Glomerular endothelial cell (primary cell): Measurements from ENCODE around the gene ANKMY1. TPM values are rescaled to one million over a fixed set of nuclear protein-coding genes. Genes with fewer than 3 reads are reported as not detected.
"Not testable (repeated sequence)": the region's sequence is repeated elsewhere in the genome, so short reads cannot be mapped to it uniquely, and the experiment has no call there.

Experiments used
- DNase-seq: peaks from one replicate; pipeline ENCODE4 v3.0.0-alpha.2; 2011; ENCODE audit warnings: low read depth, low spot score; ENCODE audit errors: extremely low read depth
- total RNA-seq: library from RNA; depleted of rRNA; stranded (reverse); fragments of >200 nt; gene quantifications from 2 replicates; pipeline ENCODE4 v1.2.3, GENCODE V29; 2015

ANKMY1 gene
- total RNA-seq, 1 donor from 2014 or later: 8.3 TPM

GRCh38 chr2:240555541-240556250, 2.1 kb downstream of the ANKMY1 start:
- no peak for DNase-seq

- DNase-seq: no peak
Measured at GRCh38 chr2:240554767-240555493, 2.9 kb downstream of the ANKMY1 start.

- no peak for DNase-seq
Measured at GRCh38 chr2:240553956-240554480, 3.8 kb downstream of the ANKMY1 start.

- no peak for DNase-seq
Measured at GRCh38 chr2:240551811-240552210, 6.0 kb downstream of the ANKMY1 start.

- no peak for DNase-seq
Measured at GRCh38 chr2:240551288-240551687, 6.5 kb downstream of the ANKMY1 start.

GRCh38 chr2:240539906-240540305, 17.9 kb downstream of the ANKMY1 start:
- DNase-seq: no peak

GRCh38 chr2:240539101-240539500, 18.7 kb downstream of the ANKMY1 start:
- DNase-seq: not testable (repeated sequence)

- no peak for DNase-seq
Measured at GRCh38 chr2:240538031-240538780, 19.6 kb downstream of the ANKMY1 start.

GRCh38 chr2:240532031-240532775, 25.6 kb downstream of the ANKMY1 start:
- no peak for DNase-seq

- DNase-seq: no peak
Measured at GRCh38 chr2:240531038-240531437, 26.8 kb downstream of the ANKMY1 start.

- no peak for DNase-seq
Measured at GRCh38 chr2:240530181-240530580, 27.6 kb downstream of the ANKMY1 start.

GRCh38 chr2:240529344-240529999, 28.3 kb downstream of the ANKMY1 start:
- DNase-seq: no peak

- DNase-seq: no peak
Measured at GRCh38 chr2:240528406-240529040, 29.3 kb downstream of the ANKMY1 start.

- no peak for DNase-seq
Measured at GRCh38 chr2:240527153-240527750, 30.5 kb downstream of the ANKMY1 start.

GRCh38 chr2:240526521-240526920, 31.3 kb downstream of the ANKMY1 start:
- no peak for DNase-seq

GRCh38 chr2:240525802-240526201, 32.0 kb downstream of the ANKMY1 start:
- DNase-seq: no peak

- DNase-seq: no peak
Measured at GRCh38 chr2:240524963-240525718, 32.6 kb downstream of the ANKMY1 start.

GRCh38 chr2:240523451-240524281, 34.1 kb downstream of the ANKMY1 start:
- DNase-seq: no peak
